H7 (cell line): ENCODE results near the gene AFF2. TPM values are rescaled to one million over a fixed set of nuclear protein-coding genes. Genes with fewer than 3 reads are reported as not detected.

Experiments
- DNase-seq: peaks from one replicate; pipeline ENCODE4 v3.0.0; 2012
- H3K27me3 ChIP-seq: 2 replicates; pipeline ENCODE4 v1.6.0; 2011; ENCODE audit warnings: mild to moderate bottlenecking, low read length; ENCODE audit not compliant: control insufficient read depth, insufficient read depth
- H3K36me3 ChIP-seq: replicated peaks from 2 replicates; pipeline ENCODE4 v1.5.1; 2011; ENCODE audit warnings: low read length; ENCODE audit not compliant: control insufficient read depth, insufficient read depth
- H3K4me3 ChIP-seq: 2 replicates; pipeline ENCODE4 v1.5.1; 2011; ENCODE audit warnings: low read depth, mild to moderate bottlenecking, control low read depth, low read length, moderate library complexity; ENCODE audit not compliant: insufficient read depth
- total RNA-seq: library from RNA; depleted of rRNA; stranded (reverse); fragments of >200 nt; shearing (Covaris generic); gene quantifications from 2 replicates; pipeline ENCODE4 v1.2.3, GENCODE V29; 2014

Gene AFF2
- total RNA-seq, 1 experiment from 2014 or later: 14.6 TPM

- DNase-seq: no peak
- H3K36me3 ChIP-seq: no peaks in the 10 kb centered on the region
- no peaks in the 10 kb centered on the region for H3K27me3 ChIP-seq
- no peak overlapping the region for H3K4me3 ChIP-seq
Measured at GRCh38 chrX:148588649-148589310, 88.4 kb downstream of the AFF2 start.

- no peaks in the 10 kb centered on the region for H3K27me3 ChIP-seq
- no peak overlapping the region for H3K4me3 ChIP-seq
- H3K36me3 ChIP-seq: no peaks in the 10 kb centered on the region
- DNase-seq: no peak
Measured at GRCh38 chrX:148592595-148592994, 92.2 kb downstream of the AFF2 start.

GRCh38 chrX:148593146-148593545, 92.7 kb downstream of the AFF2 start:
- no peaks in the 10 kb centered on the region for H3K27me3 ChIP-seq
- H3K4me3 ChIP-seq: no peak overlapping the region
- no peaks in the 10 kb centered on the region for H3K36me3 ChIP-seq
- DNase-seq: no peak

DNA sequence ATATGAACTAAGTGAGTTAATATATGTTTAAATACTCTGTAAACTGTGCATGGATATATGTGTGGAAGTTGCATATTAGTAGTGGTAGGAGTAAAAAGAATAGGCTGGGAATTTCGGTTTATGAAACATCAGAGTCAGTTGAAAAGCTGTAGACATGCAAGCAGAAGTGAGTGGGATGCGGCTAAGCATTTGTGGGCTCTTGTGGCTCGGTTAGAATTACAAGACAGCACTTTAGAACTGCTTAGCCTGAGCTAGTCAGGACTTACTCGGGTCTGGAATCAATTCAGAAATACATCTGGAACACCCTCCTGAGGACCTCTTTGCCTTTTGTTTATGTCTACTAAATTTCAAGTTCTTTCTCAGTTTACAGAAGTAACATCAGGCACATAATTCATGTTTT, 93.6 kb downstream of the AFF2 start:
- no peak for DNase-seq
- no peaks in the 10 kb centered on the region for H3K36me3 ChIP-seq
- H3K27me3 ChIP-seq: no peaks in the 10 kb centered on the region
- H3K4me3 ChIP-seq: no peak overlapping the region

DNA sequence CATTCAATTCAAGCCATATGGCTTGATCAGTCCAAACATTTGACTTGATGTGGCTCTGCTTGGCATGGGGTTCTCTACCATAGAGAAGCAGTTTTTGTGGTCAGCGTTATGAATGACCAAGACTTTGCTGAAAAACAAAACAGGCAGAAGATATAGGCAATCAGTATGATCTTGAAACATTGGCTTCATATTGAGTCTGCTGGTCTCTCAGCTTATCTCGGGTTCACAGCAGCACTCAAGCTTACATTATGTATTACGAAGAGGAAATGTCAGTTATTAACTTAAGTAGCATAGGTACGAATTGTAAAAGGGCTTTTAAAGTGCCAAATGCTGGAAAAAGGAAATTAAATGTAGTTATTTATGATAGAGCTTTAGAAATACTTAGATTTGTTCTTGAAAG, 99.0 kb downstream of the AFF2 start:
- DNase-seq: no peak
- Histone ChIP-seq H3K36me3 (no peaks in the 10 kb centered on the region), H3K27me3 (no peaks in the 10 kb centered on the region)

GRCh38 chrX:148600131-148600530, 99.7 kb downstream of the AFF2 start:
- Histone ChIP-seq H3K27me3 (no peaks in the 10 kb centered on the region), H3K4me3 (no peak overlapping the region), H3K36me3 (no peaks in the 10 kb centered on the region)
- no peak for DNase-seq

More for the DNA sequence above, 99.0 kb downstream of the AFF2 start:
- no peak overlapping the region for H3K4me3 ChIP-seq

- Histone ChIP-seq H3K4me3 (no peak overlapping the region), H3K27me3 (no peaks in the 10 kb centered on the region), H3K36me3 (no peaks in the 10 kb centered on the region)
- DNase-seq: no peak
Measured at GRCh38 chrX:148600581-148600980, 100.2 kb downstream of the AFF2 start.

DNA sequence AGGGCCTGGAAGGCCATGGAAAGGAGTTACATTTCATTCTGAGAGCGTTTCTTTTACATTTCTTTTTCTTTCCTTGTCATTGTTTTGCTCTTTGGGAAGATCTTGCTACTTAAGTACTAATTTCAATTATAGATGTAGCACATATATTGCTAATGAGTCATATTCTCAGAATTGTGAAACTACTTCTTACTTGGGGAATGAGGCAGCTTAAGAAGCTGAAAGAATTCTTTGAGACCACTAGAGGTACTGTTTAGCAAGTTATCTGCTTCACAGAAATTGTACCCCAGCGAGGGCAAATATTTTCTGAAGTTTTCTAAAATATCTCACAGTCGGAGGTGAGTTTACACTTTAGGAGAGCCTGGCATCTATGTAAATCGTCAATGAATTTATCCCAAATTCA, 100.6 kb downstream of the AFF2 start:
- no peak for DNase-seq
- Histone ChIP-seq H3K4me3 (no peak overlapping the region), H3K36me3 (no peaks in the 10 kb centered on the region), H3K27me3 (no peaks in the 10 kb centered on the region)

GRCh38 chrX:148609515-148610327, 109.3 kb downstream of the AFF2 start:
- Histone ChIP-seq H3K36me3 (no peaks in the 10 kb centered on the region), H3K4me3 (no peak overlapping the region), H3K27me3 (no peaks in the 10 kb centered on the region)
- peak; percentile 6 for DNase-seq

GRCh38 chrX:148610328-148610698, 109.9 kb downstream of the AFF2 start:
- Histone ChIP-seq H3K27me3 (no peaks in the 10 kb centered on the region), H3K4me3 (no peak overlapping the region), H3K36me3 (no peaks in the 10 kb centered on the region)
- DNase-seq: no peak

- Histone ChIP-seq H3K27me3 (no peaks in the 10 kb centered on the region), H3K4me3 (no peak overlapping the region), H3K36me3 (no peaks in the 10 kb centered on the region)
- no peak for DNase-seq
Measured at GRCh38 chrX:148611993-148612392, 111.6 kb downstream of the AFF2 start.

DNA sequence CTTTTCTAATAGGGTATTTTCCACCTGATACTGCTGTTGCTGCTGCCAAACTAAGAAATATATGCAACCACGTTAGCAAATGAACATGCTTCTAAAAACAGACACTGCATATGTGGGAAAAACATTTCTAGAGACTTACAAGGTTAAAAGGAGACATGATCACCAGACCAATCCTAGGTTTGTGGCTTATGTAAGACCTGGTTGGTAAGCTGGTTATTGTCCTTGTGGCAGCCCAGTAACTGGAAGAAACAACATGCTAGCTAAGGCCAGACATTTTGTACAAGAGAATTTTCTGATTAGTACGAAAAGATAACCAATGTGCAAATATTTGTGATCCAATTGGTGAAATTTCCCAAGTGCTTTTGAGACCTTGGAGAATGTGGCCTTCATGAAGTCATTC, 112.0 kb downstream of the AFF2 start:
- no peak for DNase-seq
- Histone ChIP-seq H3K4me3 (no peak overlapping the region), H3K36me3 (no peaks in the 10 kb centered on the region), H3K27me3 (no peaks in the 10 kb centered on the region)

DNA sequence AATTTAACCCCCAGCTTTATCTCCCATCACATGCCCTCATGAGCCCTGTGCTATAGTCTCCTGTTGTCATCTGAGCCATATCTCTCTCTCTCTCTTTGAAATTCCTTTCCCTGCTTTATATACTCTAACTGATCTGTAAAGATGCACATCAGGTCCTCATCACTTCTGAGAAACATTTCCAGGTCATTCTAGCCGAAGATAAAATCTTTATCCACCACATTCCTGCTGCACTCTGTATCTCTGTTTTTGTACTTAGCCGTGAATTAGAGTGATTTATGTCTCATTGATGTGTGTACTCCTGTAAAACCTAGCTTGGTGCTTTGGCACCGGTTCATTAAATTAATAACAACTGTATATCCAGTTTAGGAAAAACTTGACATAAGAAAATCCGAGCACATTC, 113.2 kb downstream of the AFF2 start:
- DNase-seq: no peak
- H3K4me3 ChIP-seq: no peak overlapping the region
- no peaks in the 10 kb centered on the region for H3K27me3 ChIP-seq
- H3K36me3 ChIP-seq: no peaks in the 10 kb centered on the region

- DNase-seq: no peak
Measured at GRCh38 chrX:148615491-148615890, 115.1 kb downstream of the AFF2 start.

More at GRCh38 chrX:148615491-148615890, 115.1 kb downstream of the AFF2 start:
- Histone ChIP-seq H3K27me3 (no peaks in the 10 kb centered on the region), H3K4me3 (no peak overlapping the region), H3K36me3 (no peaks in the 10 kb centered on the region)
